NCI-H2081 treated with DMSO at 0.1 percent for 48 hours (cell line): ENCODE data around the gene PTPRR.
A peak's percentile ranks its signal among the peaks of the same experiment; 100 is the strongest.
"Not testable (repeated sequence)": the region's sequence is repeated elsewhere in the genome, so short reads cannot be mapped to it uniquely, and the experiment has no call there.

Experiments used
- DNase-seq: peaks from one replicate; lab custom pipeline; 2025; lab: John Stamatoyannopoulos, UW

PTPRR gene

GRCh38 chr12:70747445-70748260 is 172.9 kb downstream of the PTPRR start:
- DNase-seq, result no peak

GRCh38 chr12:70745048-70745447 is 175.5 kb downstream of the PTPRR start:
- no peak for DNase-seq

GRCh38 chr12:70744178-70744577 is 176.4 kb downstream of the PTPRR start:
- no peak for DNase-seq

- no peak for DNase-seq
Observed at GRCh38 chr12:70741256-70741655, 179.3 kb downstream of the PTPRR start.

- no peak for DNase-seq
Observed at GRCh38 chr12:70739756-70740155, 180.8 kb downstream of the PTPRR start.

GRCh38 chr12:70736351-70737133 is 184.0 kb downstream of the PTPRR start:
- no peak for DNase-seq

GRCh38 chr12:70735197-70735596 is 185.3 kb downstream of the PTPRR start:
- DNase-seq, result not testable (repeated sequence)

GRCh38 chr12:70733385-70733784 is 187.2 kb downstream of the PTPRR start:
- DNase-seq, result peak; percentile 35

GRCh38 chr12:70732287-70732686 is 188.3 kb downstream of the PTPRR start:
- no peak for DNase-seq

- DNase-seq, result no peak
Observed at GRCh38 chr12:70730675-70731180, 189.8 kb downstream of the PTPRR start.

GRCh38 chr12:70724444-70724843 is 196.1 kb downstream of the PTPRR start:
- no peak for DNase-seq

- DNase-seq, result no peak
Observed at GRCh38 chr12:70722584-70723343, 197.8 kb downstream of the PTPRR start.

- no peak for DNase-seq
Observed at GRCh38 chr12:70721656-70722357, 198.7 kb downstream of the PTPRR start.

GRCh38 chr12:70721216-70721615 is 199.3 kb downstream of the PTPRR start:
- DNase-seq, result no peak

GRCh38 chr12:70719672-70720420 is 200.7 kb downstream of the PTPRR start:
- DNase-seq, result peak; percentile 11

GRCh38 chr12:70719071-70719470 is 201.5 kb downstream of the PTPRR start:
- DNase-seq, result no peak

- DNase-seq, result no peak
Observed at GRCh38 chr12:70711831-70712230, 208.7 kb downstream of the PTPRR start.

- DNase-seq, result no peak
Observed at GRCh38 chr12:70709022-70709421, 211.5 kb downstream of the PTPRR start.

GRCh38 chr12:70706611-70707010 is 213.9 kb downstream of the PTPRR start:
- no peak for DNase-seq

- DNase-seq, result no peak
Observed at GRCh38 chr12:70698345-70698744, 222.2 kb downstream of the PTPRR start.
